GM10248 (cell line): ENCODE measurements around the gene SOCS3.

Experiments used
- CTCF ChIA-PET: fragments of 300-600 bp; sonication (Branson Sonifier 250); formaldehyde crosslinking; extraction: SDS; loops from one replicate; lab custom pipeline; 2021; ENCODE audit warnings: antibody characterized with exemption; lab: Yijun Ruan, JAX
- POLR2A ChIA-PET: fragments of 350-650 bp; sonication (Branson Sonifier 250); formaldehyde crosslinking; extraction: SDS; loops from one replicate; lab custom pipeline; 2020; ENCODE audit warnings: antibody characterized with exemption; lab: Yijun Ruan, JAX
- DNase-seq: peaks from one replicate; pipeline ENCODE4 v3.0.0; 2012; ENCODE audit errors: extremely low spot score
- CTCF ChIP-seq: IDR thresholded peaks from 2 replicates; pipeline ENCODE4 v1.5.1; 2012; ENCODE audit warnings: mild to moderate bottlenecking, low read depth; ENCODE audit errors: extremely low read depth, missing control alignments, control extremely low read depth

SOCS3 gene

GRCh38 chr17:78378225-78379130 lies 18.6 kb upstream of the SOCS3 start, which contains the start of gene PGS1:
Gene PGS1, plus strand, starts transcription at chr17:78378649. Its CDS starts 17 bp downstream, at chr17:78378666.
- DNase-seq = peak; percentile 86
- CTCF ChIA-PET = interaction anchor here (1.0 to 6.6 kb wide), 5 partner anchors 14 to 43 kb away, joined by 3 to 47 read pairs (median 17); partner anchors contain the start of gene SOCS3
- POLR2A ChIA-PET = interaction anchor here (0.6 kb wide), 1 partner anchor 19 kb away, joined by 6 read pairs; the partner anchor contains the start of gene SOCS3
- TF ChIP-seq CTCF = no peak

- ChIA-PET POLR2A (no interaction called here), CTCF (interaction anchor here (1.6 to 6.6 kb wide), 3 partner anchors 14 to 44 kb away, joined by 6 to 36 read pairs (median 17); partner anchors contain the start of gene SOCS3)
- no peak for TF ChIP-seq CTCF
- DNase-seq = no peak
Observed at GRCh38 chr17:78377858-78378224, 18.0 kb upstream of the SOCS3 start.

- POLR2A ChIA-PET = no interaction called here
- no peak for TF ChIP-seq CTCF
- DNase-seq = no peak
- CTCF ChIA-PET = interaction anchor here (1.1 to 6.6 kb wide), 5 partner anchors 12 to 46 kb away, joined by 3 to 36 read pairs (median 6); partner anchors contain the start of gene SOCS3
Observed at GRCh38 chr17:78376161-78376560, 16.3 kb upstream of the SOCS3 start.

GRCh38 chr17:78375401-78376151 lies 15.7 kb upstream of the SOCS3 start:
- no peak for DNase-seq
- POLR2A ChIA-PET = no interaction called here
- TF ChIP-seq CTCF = no peak
- CTCF ChIA-PET = interaction anchor here (1.9 to 6.6 kb wide), 3 partner anchors 12 to 46 kb away, joined by 5 to 36 read pairs (median 17); partner anchors contain the start of gene SOCS3

- no peak for TF ChIP-seq CTCF
- ChIA-PET CTCF (interaction anchor here (1.9 to 6.6 kb wide), 3 partner anchors 11 to 47 kb away, joined by 5 to 36 read pairs (median 17); partner anchors contain the start of gene SOCS3), POLR2A (no interaction called here)
- DNase-seq = no peak
Observed at GRCh38 chr17:78374631-78375274, 14.9 kb upstream of the SOCS3 start.

- no peak for DNase-seq
- POLR2A ChIA-PET = no interaction called here
- CTCF ChIA-PET = interaction anchor here (1.9 to 6.6 kb wide), 2 partner anchors 14 to 48 kb away, joined by 5 to 36 read pairs; partner anchors contain the start of gene SOCS3
- TF ChIP-seq CTCF = no peak
Observed at GRCh38 chr17:78374189-78374588, 14.3 kb upstream of the SOCS3 start.
